Mammary epithelial cell (primary cell): Measurements from ENCODE around the gene FIBCD1.

Source experiments
- EZH2 ChIP-seq: IDR thresholded peaks from 2 replicates; pipeline ENCODE4 v1.6.1; 2012; ENCODE audit warnings: low read length, inconsistent platforms, borderline replicate concordance
- TF ChIP-seq, protein P1 (sequence below), 2 donors: IDR thresholded peaks in 1 of 2; conservative IDR thresholded peaks in 1 of 2; 2 replicates each; pipeline ENCODE4 v1.5.1; 2011 to 2012; ENCODE audit warnings: inconsistent platforms in 2 of 2, low read length in 2 of 2, mild to moderate bottlenecking in 2 of 2, control low read depth in 1 of 2, low read depth in 1 of 2; ENCODE audit not compliant: insufficient read depth in 1 of 2; ENCODE audit errors: extremely low read depth in 1 of 2

DNA sequence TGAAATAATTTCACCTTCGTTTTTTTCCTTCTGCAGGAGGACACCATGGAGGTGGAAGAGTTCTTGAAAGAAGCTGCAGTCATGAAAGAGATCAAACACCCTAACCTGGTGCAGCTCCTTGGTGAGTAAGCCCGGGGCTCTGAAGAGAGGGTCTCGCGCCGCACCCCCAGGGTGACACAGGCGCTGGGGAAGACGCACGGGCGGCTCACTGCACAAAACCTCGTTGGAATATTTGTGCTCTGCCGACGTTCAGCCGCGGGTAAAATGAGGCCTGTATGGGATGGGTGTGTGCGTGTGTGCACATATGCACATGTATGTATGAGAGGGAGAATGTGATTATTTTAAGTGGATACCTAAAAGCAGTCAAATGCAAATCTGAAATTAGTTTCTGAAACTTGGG lies 67.0 kb downstream of the FIBCD1 start:
- TF ChIP-seq, protein P1, sequence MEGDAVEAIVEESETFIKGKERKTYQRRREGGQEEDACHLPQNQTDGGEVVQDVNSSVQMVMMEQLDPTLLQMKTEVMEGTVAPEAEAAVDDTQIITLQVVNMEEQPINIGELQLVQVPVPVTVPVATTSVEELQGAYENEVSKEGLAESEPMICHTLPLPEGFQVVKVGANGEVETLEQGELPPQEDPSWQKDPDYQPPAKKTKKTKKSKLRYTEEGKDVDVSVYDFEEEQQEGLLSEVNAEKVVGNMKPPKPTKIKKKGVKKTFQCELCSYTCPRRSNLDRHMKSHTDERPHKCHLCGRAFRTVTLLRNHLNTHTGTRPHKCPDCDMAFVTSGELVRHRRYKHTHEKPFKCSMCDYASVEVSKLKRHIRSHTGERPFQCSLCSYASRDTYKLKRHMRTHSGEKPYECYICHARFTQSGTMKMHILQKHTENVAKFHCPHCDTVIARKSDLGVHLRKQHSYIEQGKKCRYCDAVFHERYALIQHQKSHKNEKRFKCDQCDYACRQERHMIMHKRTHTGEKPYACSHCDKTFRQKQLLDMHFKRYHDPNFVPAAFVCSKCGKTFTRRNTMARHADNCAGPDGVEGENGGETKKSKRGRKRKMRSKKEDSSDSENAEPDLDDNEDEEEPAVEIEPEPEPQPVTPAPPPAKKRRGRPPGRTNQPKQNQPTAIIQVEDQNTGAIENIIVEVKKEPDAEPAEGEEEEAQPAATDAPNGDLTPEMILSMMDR (conservative IDR thresholded peaks at IDR 0.05 in 1 of 2, IDR thresholded peaks at IDR 0.05 in 1 of 2; ENCODE audit: extremely low read depth in 1 of 2, insufficient read depth in 1 of 2, low read depth in 1 of 2, low read length in 2 of 2): no peak
- TF ChIP-seq EZH2: no peak
